Hindlimb muscle (tissue), 1 donor: Measurements from ENCODE around the gene GJB3. TPM values are rescaled to one million over a fixed set of nuclear protein-coding genes. Genes with fewer than 3 reads are reported as not detected.

ENCODE experiments used
- DNase-seq: peaks from one replicate; pipeline ENCODE4 v3.0.0-alpha.2; 2013
- polyA plus RNA-seq: library from polyadenylated mRNA; unstranded; fragments of 120-200 nt; gene quantifications from one replicate; pipeline ENCODE4 v1.2.1, GENCODE V29; 2013; ENCODE audit not compliant: insufficient read length

Gene GJB3
- polyA plus RNA-seq, 1 donor, result 0.25 TPM

- no peak for DNase-seq
Measured at GRCh38 chr1:34827341-34827941, 46.4 kb downstream of the GJB3 start.

GRCh38 chr1:34828611-34829010, 47.6 kb downstream of the GJB3 start:
- DNase-seq, result no peak

GRCh38 chr1:34829250-34829649, 48.2 kb downstream of the GJB3 start:
- no peak for DNase-seq

GRCh38 chr1:34831721-34832246, 50.8 kb downstream of the GJB3 start:
- no peak for DNase-seq

GRCh38 chr1:34833711-34834110, 52.7 kb downstream of the GJB3 start:
- DNase-seq, result no peak

Other genes starting within 250 kb of the GJB3 start
- gene GJB5, start 26.2 kb upstream of the GJB3 start, polyA plus RNA-seq, result 0.39 TPM
- not detected for gene GJB4, start 21.5 kb upstream of the GJB3 start, polyA plus RNA-seq
- 37.1 TPM for gene GJA4, start 11.8 kb downstream of the GJB3 start, polyA plus RNA-seq
- gene SMIM12, start 78.5 kb downstream of the GJB3 start, polyA plus RNA-seq, result 23.3 TPM
- gene DLGAP3, start 148.4 kb downstream of the GJB3 start, polyA plus RNA-seq, result 0.45 TPM
- 17.7 TPM for gene TMEM35B, start 204.1 kb downstream of the GJB3 start, polyA plus RNA-seq